Activated B cell treated with CpG ODN at 0.5 μM for 24 hours (primary cell): ENCODE data around the gene RASA3. TPM values are rescaled to one million over a fixed set of nuclear protein-coding genes. Genes with fewer than 3 reads are reported as not detected.

ENCODE experiments used
- ATAC-seq: fragments of 200-7000 bp; cut with Tn5 transposase; one replicate; pipeline ENCODE4 v1.10.0; 2021; ENCODE audit warnings: low read depth, mild to moderate bottlenecking, moderate library complexity
- CTCF ChIA-PET: fragments of 350-600 bp; sonication (Branson Sonifier 250); formaldehyde crosslinking; loops from one replicate; lab custom pipeline; 2021; ENCODE audit warnings: antibody characterized with exemption; lab: Charles Lee
- POLR2A ChIA-PET: fragments of 350-600 bp; sonication (Branson Sonifier 250); formaldehyde crosslinking; loops from one replicate; lab custom pipeline; 2021; ENCODE audit warnings: antibody characterized with exemption; lab: Charles Lee
- DNase-seq: peaks from one replicate; pipeline ENCODE4 v3.0.0; 2022
- H3K27ac Mint-ChIP-seq: one replicate; pipeline ENCODE4 v1.8.0; 2020; ENCODE audit warnings: mixed read lengths
- H3K27me3 Mint-ChIP-seq: one replicate; pipeline ENCODE4 v1.8.0; 2021; ENCODE audit warnings: mixed read lengths
- H3K36me3 Mint-ChIP-seq: one replicate; pipeline ENCODE4 v1.8.0; 2021; ENCODE audit warnings: low read depth, mixed read lengths
- H3K4me1 Mint-ChIP-seq: one replicate; pipeline ENCODE4 v1.8.0; 2021; ENCODE audit warnings: mixed read lengths
- H3K4me3 Mint-ChIP-seq: one replicate; pipeline ENCODE4 v1.8.0; 2020; ENCODE audit warnings: mild to moderate bottlenecking, mixed read lengths
- H3K9me3 Mint-ChIP-seq: one replicate; pipeline ENCODE4 v1.8.0; 2020; ENCODE audit warnings: mixed read lengths
- CTCF ChIP-seq: fragments of 200-600 bp; IDR thresholded peaks from one replicate; pipeline ENCODE4 v1.8.0; 2022; ENCODE audit warnings: antibody characterized with exemption, mild to moderate bottlenecking
- intact Hi-C: fragments of 100-400 bp; cut with micrococcal nuclease; formaldehyde crosslinking; loops from one replicate; pipeline ENCODE4 v1.15.1; 2024
- total RNA-seq: library from RNA; stranded (reverse); gene quantifications from 2 replicates; pipeline ENCODE4 v1.2.3, GENCODE V29; 2022

RASA3 gene
- total RNA-seq, 1 donor from 2014 or later = 20.4 TPM

GRCh38 chr13:114059946-114060860 lies 72.2 kb downstream of the RASA3 start:
- CTCF ChIA-PET = no interaction called here
- no peak overlapping the region for H3K27ac Mint-ChIP-seq
- no peak for TF ChIP-seq CTCF
- H3K4me1 Mint-ChIP-seq = peaks cover 75% of the 10 kb centered on the region
- no peaks in the 10 kb centered on the region for H3K27me3 Mint-ChIP-seq
- intact Hi-C loops = no loop called here
- H3K9me3 Mint-ChIP-seq = no peaks in the 10 kb centered on the region
- DNase-seq (no peak), ATAC-seq (no peak)
- POLR2A ChIA-PET = interaction anchor here (0.7 kb wide), 1 partner anchor 39 kb away, joined by 3 read pairs; no protein-coding TSS in a partner anchor
- peaks cover 31% of the 10 kb centered on the region for H3K36me3 Mint-ChIP-seq
- H3K4me3 Mint-ChIP-seq = no peak overlapping the region

GRCh38 chr13:114059428-114059827 lies 73.0 kb downstream of the RASA3 start:
- peaks cover 35% of the 10 kb centered on the region for H3K36me3 Mint-ChIP-seq
- no peak overlapping the region for H3K4me3 Mint-ChIP-seq
- no peak for DNase-seq
- H3K27ac Mint-ChIP-seq = no peak overlapping the region
- no peak for ATAC-seq
- H3K9me3 Mint-ChIP-seq = no peaks in the 10 kb centered on the region
- intact Hi-C loops = no loop called here
- ChIA-PET CTCF (no interaction called here), POLR2A (interaction anchor here (0.7 kb wide), 1 partner anchor 38 kb away, joined by 3 read pairs; no protein-coding TSS in a partner anchor)
- H3K27me3 Mint-ChIP-seq = no peaks in the 10 kb centered on the region
- H3K4me1 Mint-ChIP-seq = peaks cover 71% of the 10 kb centered on the region
- no peak for TF ChIP-seq CTCF

GRCh38 chr13:114058051-114058867 lies 74.2 kb downstream of the RASA3 start:
- POLR2A ChIA-PET = interaction anchor here (2.3 to 2.4 kb wide), 2 partner anchors 9 kb away, joined by 8 to 10 read pairs; no protein-coding TSS in a partner anchor
- Mint-ChIP-seq H3K27ac (peak overlapping the region; percentile 56), H3K36me3 (peaks cover 35% of the 10 kb centered on the region), H3K27me3 (no peaks in the 10 kb centered on the region), H3K4me1 (peaks cover 64% of the 10 kb centered on the region), H3K4me3 (no peak overlapping the region), H3K9me3 (no peaks in the 10 kb centered on the region)
- no peak for ATAC-seq
- TF ChIP-seq CTCF = no peak
- no peak for DNase-seq
- intact Hi-C loops = no loop called here
- CTCF ChIA-PET = no interaction called here

- Mint-ChIP-seq H3K9me3 (no peaks in the 10 kb centered on the region), H3K4me1 (peaks cover 66% of the 10 kb centered on the region), H3K4me3 (no peak overlapping the region), H3K27me3 (no peaks in the 10 kb centered on the region), H3K27ac (peak overlapping the region; percentile 56), H3K36me3 (peaks cover 37% of the 10 kb centered on the region)
- ATAC-seq (no peak), DNase-seq (no peak)
- ChIA-PET CTCF (no interaction called here), POLR2A (interaction anchor here (1.3 to 2.4 kb wide), 3 partner anchors 8 to 11 kb away, joined by 3 to 10 read pairs (median 8); no protein-coding TSS in a partner anchor)
- no peak for TF ChIP-seq CTCF
- intact Hi-C loops = no loop called here
These were observed 75.0 kb downstream of the RASA3 start for GRCh38 chr13:114057166-114058050.
